Lung (tissue), 12 donors: Measurements from ENCODE around the gene FRMD8. TPM values are rescaled to one million over a fixed set of nuclear protein-coding genes. Genes with fewer than 3 reads are reported as not detected.

Experiments used
- ATAC-seq: fragments of 200-7000 bp; cut with Tn5 transposase; one replicate; pipeline ENCODE4 v1.9.1; 2020; ENCODE audit warnings: moderate number of reproducible peaks; ENCODE audit not compliant: insufficient read depth, low FRiP score
- DNase-seq, 3 donors: peaks; one replicate each; pipeline ENCODE4 v3.0.0-alpha.2; 2013 to 2017
- H3K27ac ChIP-seq, 2 donors: one replicate each; pipeline ENCODE4 v1.5.1; 2013; ENCODE audit warnings: mild to moderate bottlenecking in 2 of 2, moderate library complexity in 2 of 2, control low read depth in 1 of 2, inconsistent platforms in 1 of 2, low read depth in 1 of 2, low read length in 1 of 2
- H3K27me3 ChIP-seq, 3 donors: one replicate each; pipeline ENCODE4 v1.5.1; 2013; ENCODE audit warnings: low read length in 2 of 3; ENCODE audit not compliant: control insufficient read depth in 3 of 3, insufficient read depth in 3 of 3
- H3K36me3 ChIP-seq, 4 donors: one replicate each; pipeline ENCODE4 v1.5.1; 2013; ENCODE audit warnings: low read length in 4 of 4, mild to moderate bottlenecking in 1 of 4, moderate library complexity in 1 of 4; ENCODE audit not compliant: control insufficient read depth in 4 of 4, insufficient read depth in 4 of 4
- H3K4me1 ChIP-seq, 5 donors: one replicate each; pipeline ENCODE4 v1.5.1; 2013; ENCODE audit warnings: low read length in 5 of 5, mild to moderate bottlenecking in 2 of 5, moderate library complexity in 1 of 5; ENCODE audit not compliant: control insufficient read depth in 5 of 5, insufficient read depth in 5 of 5
- H3K4me3 ChIP-seq: one replicate; pipeline ENCODE4 v1.5.1; 2013; ENCODE audit warnings: mild to moderate bottlenecking, control low read depth, moderate library complexity
- H3K9ac ChIP-seq, 2 donors: one replicate each; pipeline ENCODE4 v1.5.1; 2013; ENCODE audit warnings: low read length in 2 of 2, control low read depth in 1 of 2; ENCODE audit not compliant: insufficient read depth in 1 of 2
- H3K9me3 ChIP-seq, 4 donors: one replicate each; pipeline ENCODE4 v1.5.1; 2013; ENCODE audit warnings: low read length in 3 of 4, mild to moderate bottlenecking in 1 of 4, moderate library complexity in 1 of 4; ENCODE audit not compliant: control insufficient read depth in 4 of 4, insufficient read depth in 3 of 4
- CTCF ChIP-seq: IDR thresholded peaks from 2 replicates; pipeline ENCODE4 v1.5.1; 2012; ENCODE audit warnings: mild to moderate bottlenecking; ENCODE audit errors: control extremely low read depth, extremely low read depth
- WGBS, 2 donors: extraction: QIAGEN DNeasy Blood & Tissue Kit; methylation state at CpG; one replicate each; pipeline ENCODE4 v1.1.7; 2013; 5-methylcytosine and 5-hydroxymethylcytosine counted together
- polyA plus RNA-seq, 2 donors: library from polyadenylated mRNA; stranded (reverse); fragments of 200-250 nt; gene quantifications; one replicate each; pipeline ENCODE4 v1.2.1, GENCODE V29; 2013
- total RNA-seq, 2 donors: library from RNA; depleted of rRNA in 1 of 2; stranded (reverse); fragments of >200 nt in 1 of 2; gene quantifications; one replicate each; pipeline ENCODE4 v1.2.1, GENCODE V29; 2014 to 2021
- donor health status: control.
- donor health status: control.
- donor health status: Bipolar disorder and iron deficiency.
- donor health status: healthy.
- donor health status: DM: yes; HTN: yes; CAD: no.

Gene FRMD8
- total and polyA plus RNA-seq, 4 donors = 15.8 to 39.9 (median 22.1) TPM

- no peak for TF ChIP-seq CTCF
- H3K27me3 ChIP-seq = no peaks in the 10 kb centered on the region
- H3K9ac ChIP-seq = no peak overlapping the region
- H3K4me3 ChIP-seq = no peak overlapping the region
- H3K36me3 ChIP-seq = peaks cover 9 to 26% (median 15%) of the 10 kb centered on the region in 4 donors
- WGBS, 2 donors = 92 to 98% methylated on average over 5 of the region's 5 CpGs
- H3K4me1 ChIP-seq = peaks cover 2 to 12% (median 6%) of the 10 kb centered on the region in 5 donors
- no peak for ATAC-seq
- H3K9me3 ChIP-seq = no peaks in the 10 kb centered on the region
- peak overlapping the region in 1 of 2 donors; percentile 41 for H3K27ac ChIP-seq
- DNase-seq = no peak
Observed at GRCh38 chr11:65434667-65435410, 48.4 kb downstream of the FRMD8 start.

GRCh38 chr11:65435411-65435931 lies 49.0 kb downstream of the FRMD8 start:
- no peak for TF ChIP-seq CTCF
- Histone ChIP-seq H3K36me3 (peaks cover 9 to 29% (median 15%) of the 10 kb centered on the region in 4 donors), H3K27me3 (no peaks in the 10 kb centered on the region), H3K27ac (peak overlapping the region; percentile 4 to 57), H3K9ac (no peak overlapping the region), H3K4me1 (peaks cover 0 to 11% (median 2%) of the 10 kb centered on the region in 5 donors), H3K4me3 (no peak overlapping the region), H3K9me3 (no peaks in the 10 kb centered on the region)
- no peak for ATAC-seq
- no peak for DNase-seq
- WGBS, 2 donors = 84 to 90% methylated on average over 9 of the region's 9 CpGs

- ATAC-seq (no peak), DNase-seq (no peak)
- Histone ChIP-seq H3K36me3 (peaks cover 9 to 29% (median 15%) of the 10 kb centered on the region in 4 donors), H3K9ac (no peak overlapping the region), H3K4me1 (peaks cover 0 to 11% (median under 1%) of the 10 kb centered on the region in 5 donors), H3K27me3 (no peaks in the 10 kb centered on the region), H3K9me3 (peaks cover 0 to under 1% (median 0%) of the 10 kb centered on the region in 4 donors), H3K27ac (peak overlapping the region; percentile 4 to 30), H3K4me3 (no peak overlapping the region)
- no peak for TF ChIP-seq CTCF
- WGBS, 2 donors = 81% methylated on average over 8 of the region's 8 CpGs
Observed at GRCh38 chr11:65435981-65436411, 49.6 kb downstream of the FRMD8 start.
